Urinary bladder (tissue), 4 donors: ENCODE measurements around the gene GOLGA3. TPM values are rescaled to one million over a fixed set of nuclear protein-coding genes. Genes with fewer than 3 reads are reported as not detected.

Experiments
- DNase-seq: peaks from one replicate; pipeline ENCODE4 v3.0.0-alpha.2; 2015; ENCODE audit errors: extremely low spot score
- H3K27ac ChIP-seq: one replicate; pipeline ENCODE4 v1.5.1; 2013; ENCODE audit warnings: low read depth, mild to moderate bottlenecking, moderate library complexity
- H3K36me3 ChIP-seq: one replicate; pipeline ENCODE4 v1.6.1; 2013; ENCODE audit warnings: mild to moderate bottlenecking, moderate library complexity; ENCODE audit not compliant: insufficient read depth
- H3K4me1 ChIP-seq: one replicate; pipeline ENCODE4 v1.6.1; 2013; ENCODE audit warnings: mild to moderate bottlenecking, moderate library complexity; ENCODE audit not compliant: insufficient read depth
- H3K4me3 ChIP-seq: one replicate; pipeline ENCODE4 v1.5.1; 2013; ENCODE audit warnings: low read depth, low read length
- WGBS: extraction: QIAGEN DNeasy Blood & Tissue Kit; methylation state at CpG from one replicate; pipeline ENCODE4 v1.1.7; 2013; 5-methylcytosine and 5-hydroxymethylcytosine counted together
- polyA plus RNA-seq: library from polyadenylated mRNA; stranded (reverse); fragments of 200-250 nt; gene quantifications from one replicate; pipeline ENCODE4 v1.2.3, GENCODE V29; 2013
- total RNA-seq: library from RNA; depleted of rRNA; stranded (reverse); fragments of >200 nt; gene quantifications from one replicate; pipeline ENCODE4 v1.2.3, GENCODE V29; 2014
- donor health status: healthy with polysubstance abuse.
- donor health status: healthy.

GOLGA3 gene
- total and polyA plus RNA-seq, 2 donors, result 22.5 to 64.4 TPM

- H3K27ac ChIP-seq, result no peak overlapping the region
- DNase-seq, result no peak
- H3K4me3 ChIP-seq, result no peak overlapping the region
- no peaks in the 10 kb centered on the region for H3K36me3 ChIP-seq
- 59% methylated on average over 10 of the region's 10 CpGs for WGBS
- H3K4me1 ChIP-seq, result no peaks in the 10 kb centered on the region
Observed at GRCh38 chr12:132734206-132734605, 94.5 kb downstream of the GOLGA3 start.

DNA sequence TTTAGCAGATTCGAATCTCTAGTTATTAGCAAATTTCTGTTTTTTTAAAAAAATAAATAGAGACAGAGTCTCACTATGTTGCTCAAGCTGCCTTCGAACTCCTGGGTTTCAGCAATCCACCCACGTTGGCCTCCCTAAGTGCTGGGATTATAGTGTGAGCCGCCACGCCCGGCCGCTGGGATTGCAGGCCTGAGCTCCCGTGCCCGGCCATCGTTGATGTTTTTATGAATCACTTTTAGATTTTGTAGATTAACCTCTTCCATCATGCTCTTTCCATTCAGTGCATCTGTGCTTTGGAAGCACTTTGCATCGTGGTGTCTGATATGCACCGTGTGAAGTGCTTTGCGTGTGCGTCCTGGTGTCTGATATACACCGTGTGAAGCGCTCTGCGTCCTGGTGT is 97.1 kb downstream of the GOLGA3 start:
- Histone ChIP-seq H3K4me3 (no peak overlapping the region), H3K4me1 (no peaks in the 10 kb centered on the region), H3K36me3 (no peaks in the 10 kb centered on the region), H3K27ac (no peak overlapping the region)
- WGBS, result 85% methylated on average over 17 of the region's 17 CpGs
- DNase-seq, result no peak

DNA sequence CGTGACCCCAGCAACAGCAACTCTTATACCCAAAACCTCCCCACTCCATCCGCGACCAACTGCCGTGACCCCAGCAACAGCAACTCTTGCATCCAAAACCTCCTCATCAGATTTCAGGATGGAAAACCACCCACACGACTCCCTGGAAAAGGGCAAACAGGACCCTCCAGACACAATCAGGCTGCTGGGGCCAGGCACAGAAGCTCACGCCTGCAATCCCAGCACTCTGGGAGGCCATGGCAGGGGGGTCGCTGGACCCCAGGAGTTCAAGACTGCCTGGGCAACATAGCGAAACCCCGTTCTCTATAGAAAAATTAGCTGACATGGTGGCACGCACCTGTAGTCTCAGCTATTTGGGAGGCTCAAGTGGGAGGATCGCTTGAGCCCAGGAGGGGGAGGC is 98.3 kb downstream of the GOLGA3 start:
- H3K36me3 ChIP-seq, result peaks cover 2% of the 10 kb centered on the region
- WGBS, result 96% methylated on average over 11 of the region's 11 CpGs

GRCh38 chr12:132729541-132730320 is 98.9 kb downstream of the GOLGA3 start:
- DNase-seq, result no peak
- H3K27ac ChIP-seq, result no peak overlapping the region
- H3K4me3 ChIP-seq, result no peak overlapping the region
- H3K36me3 ChIP-seq, result peaks cover 2% of the 10 kb centered on the region
- 87% methylated on average over 24 of the region's 24 CpGs for WGBS
- no peaks in the 10 kb centered on the region for H3K4me1 ChIP-seq

More for the DNA sequence above, 98.3 kb downstream of the GOLGA3 start:
- no peak overlapping the region for H3K27ac ChIP-seq
- DNase-seq, result no peak
- H3K4me1 ChIP-seq, result no peaks in the 10 kb centered on the region
- H3K4me3 ChIP-seq, result no peak overlapping the region

DNA sequence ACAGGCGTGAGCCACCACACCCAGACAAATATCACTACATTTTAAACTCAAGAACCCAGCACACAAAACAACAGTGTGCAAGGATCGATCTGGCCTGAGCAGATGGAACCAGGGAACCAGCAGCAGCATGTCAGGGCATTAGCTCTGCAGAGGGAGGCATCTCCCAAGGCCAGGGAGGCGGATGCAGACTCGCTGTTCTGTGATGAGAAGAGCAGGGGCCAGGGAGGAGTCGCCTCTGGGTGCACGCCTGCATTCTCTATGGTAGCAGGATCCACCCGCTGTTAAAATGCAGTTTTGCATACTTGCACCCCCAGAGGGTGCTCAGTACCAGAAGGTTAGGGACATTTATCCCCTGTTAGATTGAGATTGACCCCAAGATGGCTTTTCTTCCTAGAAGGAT is 100.2 kb downstream of the GOLGA3 start:
- no peak for DNase-seq
- 95% methylated on average over 7 of the region's 7 CpGs for WGBS
- Histone ChIP-seq H3K4me3 (no peak overlapping the region), H3K36me3 (peaks cover 2% of the 10 kb centered on the region), H3K4me1 (no peaks in the 10 kb centered on the region), H3K27ac (no peak overlapping the region)

GRCh38 chr12:132727091-132727794 is 101.4 kb downstream of the GOLGA3 start:
- H3K36me3 ChIP-seq, result peaks cover 2% of the 10 kb centered on the region
- WGBS, result 94% methylated on average over 37 of the region's 37 CpGs
- DNase-seq, result no peak
- H3K4me1 ChIP-seq, result no peaks in the 10 kb centered on the region
- no peak overlapping the region for H3K27ac ChIP-seq
- H3K4me3 ChIP-seq, result no peak overlapping the region

- Histone ChIP-seq H3K4me1 (no peaks in the 10 kb centered on the region), H3K36me3 (peaks cover 2% of the 10 kb centered on the region)
- 96% methylated on average over 12 of the region's 12 CpGs for WGBS
Observed at GRCh38 chr12:132726386-132726785, 102.3 kb downstream of the GOLGA3 start.

GRCh38 chr12:132724506-132725241 is 104.0 kb downstream of the GOLGA3 start:
- no peaks in the 10 kb centered on the region for H3K4me1 ChIP-seq
- no peak overlapping the region for H3K4me3 ChIP-seq
- H3K27ac ChIP-seq, result no peak overlapping the region
- 89% methylated on average over 30 of the region's 30 CpGs for WGBS
- H3K36me3 ChIP-seq, result peaks cover 2% of the 10 kb centered on the region
- no peak for DNase-seq

More at GRCh38 chr12:132726386-132726785, 102.3 kb downstream of the GOLGA3 start:
- no peak overlapping the region for H3K27ac ChIP-seq
- no peak overlapping the region for H3K4me3 ChIP-seq
- DNase-seq, result no peak

DNA sequence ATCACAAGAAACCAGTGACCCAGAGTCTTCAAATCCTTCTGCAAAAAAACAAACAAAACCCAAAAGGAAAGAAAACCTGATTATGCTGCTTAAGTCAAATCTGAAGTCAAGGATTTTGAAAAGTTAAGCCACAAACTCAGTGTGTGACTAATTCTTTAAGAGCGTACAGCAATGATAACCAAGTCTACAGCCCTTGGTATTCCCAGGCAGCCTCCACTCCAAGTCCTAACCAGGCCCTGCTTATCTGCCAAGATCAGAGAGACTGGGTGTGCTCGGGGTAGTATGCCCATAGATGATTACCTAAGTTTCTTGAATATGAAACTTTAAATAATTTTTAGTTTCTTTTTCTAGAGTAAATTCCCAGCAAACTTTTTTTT is 104.9 kb downstream of the GOLGA3 start:
- 87% methylated on average over 2 of the region's 2 CpGs for WGBS
- no peak overlapping the region for H3K4me3 ChIP-seq
- peaks cover 2% of the 10 kb centered on the region for H3K36me3 ChIP-seq
- no peak overlapping the region for H3K27ac ChIP-seq
- DNase-seq, result no peak
- H3K4me1 ChIP-seq, result no peaks in the 10 kb centered on the region

GRCh38 chr12:132723015-132723763 is 105.5 kb downstream of the GOLGA3 start:
- no peaks in the 10 kb centered on the region for H3K4me1 ChIP-seq
- no peak for DNase-seq
- H3K27ac ChIP-seq, result no peak overlapping the region
- H3K4me3 ChIP-seq, result no peak overlapping the region
- peaks cover 2% of the 10 kb centered on the region for H3K36me3 ChIP-seq
- 92% methylated on average over 30 of the region's 30 CpGs for WGBS

GRCh38 chr12:132720606-132721345 is 107.9 kb downstream of the GOLGA3 start:
- WGBS, result 94% methylated on average over 25 of the region's 25 CpGs
- Histone ChIP-seq H3K36me3 (peaks cover 6% of the 10 kb centered on the region), H3K27ac (no peak overlapping the region), H3K4me1 (no peaks in the 10 kb centered on the region), H3K4me3 (no peak overlapping the region)
- DNase-seq, result no peak

GRCh38 chr12:132719954-132720324 is 108.7 kb downstream of the GOLGA3 start:
- no peak overlapping the region for H3K27ac ChIP-seq
- peaks cover 6% of the 10 kb centered on the region for H3K36me3 ChIP-seq
- no peak overlapping the region for H3K4me3 ChIP-seq
- 89% methylated on average over 12 of the region's 12 CpGs for WGBS
- no peaks in the 10 kb centered on the region for H3K4me1 ChIP-seq
- no peak for DNase-seq
